Activated CD4-positive, alpha-beta T cell treated with anti-CD3 and anti-CD28 coated beads, Interleukin-2, amount 10 ng/mL, durations not matched to agents 24 days and 14 days (primary cell): ENCODE data around the gene PIK3C2G. TPM values are rescaled to one million over a fixed set of nuclear protein-coding genes. Genes with fewer than 3 reads are reported as not detected.

Experiments used
- DNase-seq: peaks from one replicate; pipeline ENCODE4 v3.0.0; 2022
- H3K27ac Mint-ChIP-seq: one replicate; pipeline ENCODE4 v1.8.0; 2022; ENCODE audit warnings: mild to moderate bottlenecking, mixed read lengths
- H3K27me3 Mint-ChIP-seq: one replicate; pipeline ENCODE4 v1.8.0; 2022; ENCODE audit warnings: mixed read lengths
- H3K36me3 Mint-ChIP-seq: one replicate; pipeline ENCODE4 v1.8.0; 2022; ENCODE audit warnings: low read depth, mild to moderate bottlenecking, mixed read lengths
- H3K4me1 Mint-ChIP-seq: one replicate; pipeline ENCODE4 v1.8.0; 2021; ENCODE audit warnings: mixed read lengths
- H3K4me3 Mint-ChIP-seq: one replicate; pipeline ENCODE4 v1.8.0; 2022; ENCODE audit warnings: mild to moderate bottlenecking, moderate library complexity, mixed read lengths
- H3K9me3 Mint-ChIP-seq: one replicate; pipeline ENCODE4 v1.8.0; 2021; ENCODE audit warnings: mixed read lengths
- intact Hi-C: fragments of 100-400 bp; cut with micrococcal nuclease; formaldehyde crosslinking; loops from one replicate; pipeline ENCODE4 v1.15.1; 2023
- total RNA-seq: library from RNA; stranded (reverse); gene quantifications from 2 replicates; pipeline ENCODE4 v1.2.3, GENCODE V29; 2022

The PIK3C2G gene
- total RNA-seq, 1 donor from 2014 or later = not detected

DNA sequence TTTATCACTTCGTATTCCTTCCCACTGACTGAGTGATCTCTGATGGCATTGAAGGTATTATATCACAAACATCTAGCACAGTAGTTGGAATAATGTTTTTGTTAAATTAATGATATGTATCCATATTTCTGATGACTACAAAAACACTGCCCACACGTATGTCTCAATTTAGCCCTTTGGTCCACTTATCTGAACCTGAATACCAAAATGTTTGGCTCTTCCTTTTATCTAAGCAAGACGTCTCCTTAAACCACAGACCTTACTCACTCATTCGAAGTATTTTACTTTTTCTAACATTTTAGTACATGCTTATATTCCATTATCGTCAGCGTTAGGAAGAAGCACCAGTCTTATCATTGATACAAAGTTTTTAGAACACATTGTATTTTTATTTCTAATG, 126.4 kb downstream of the PIK3C2G start:
- no peak overlapping the region for H3K4me3 Mint-ChIP-seq
- H3K9me3 Mint-ChIP-seq = peaks cover 25% of the 10 kb centered on the region
- no peak for DNase-seq
- intact Hi-C loops = no loop called here
- no peaks in the 10 kb centered on the region for H3K4me1 Mint-ChIP-seq
- no peaks in the 10 kb centered on the region for H3K27me3 Mint-ChIP-seq
- H3K36me3 Mint-ChIP-seq = no peaks in the 10 kb centered on the region
- no peak overlapping the region for H3K27ac Mint-ChIP-seq

DNA sequence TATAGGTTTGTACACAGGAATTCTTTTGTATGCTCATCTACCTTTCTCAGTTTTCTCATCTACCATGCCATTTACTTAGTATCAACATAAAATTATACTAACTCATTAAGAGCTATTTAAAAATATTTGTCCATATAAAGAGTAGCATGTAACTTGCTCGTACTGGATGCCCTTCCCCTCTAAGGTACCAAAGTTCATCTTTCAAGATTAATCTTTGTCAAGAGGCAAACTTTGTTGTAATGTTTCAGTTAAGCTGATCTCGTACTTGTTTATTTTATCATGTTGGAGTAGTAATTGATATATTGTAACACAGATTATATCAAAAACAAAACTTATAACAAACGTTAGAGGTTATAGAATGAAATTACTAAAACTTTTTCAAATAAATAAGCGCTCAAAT, 128.5 kb downstream of the PIK3C2G start:
- no peak for DNase-seq
- no peaks in the 10 kb centered on the region for H3K36me3 Mint-ChIP-seq
- H3K27ac Mint-ChIP-seq = no peak overlapping the region
- H3K27me3 Mint-ChIP-seq = no peaks in the 10 kb centered on the region
- H3K9me3 Mint-ChIP-seq = peaks cover 25% of the 10 kb centered on the region
- no peaks in the 10 kb centered on the region for H3K4me1 Mint-ChIP-seq
- intact Hi-C loops = no loop called here
- no peak overlapping the region for H3K4me3 Mint-ChIP-seq

DNA sequence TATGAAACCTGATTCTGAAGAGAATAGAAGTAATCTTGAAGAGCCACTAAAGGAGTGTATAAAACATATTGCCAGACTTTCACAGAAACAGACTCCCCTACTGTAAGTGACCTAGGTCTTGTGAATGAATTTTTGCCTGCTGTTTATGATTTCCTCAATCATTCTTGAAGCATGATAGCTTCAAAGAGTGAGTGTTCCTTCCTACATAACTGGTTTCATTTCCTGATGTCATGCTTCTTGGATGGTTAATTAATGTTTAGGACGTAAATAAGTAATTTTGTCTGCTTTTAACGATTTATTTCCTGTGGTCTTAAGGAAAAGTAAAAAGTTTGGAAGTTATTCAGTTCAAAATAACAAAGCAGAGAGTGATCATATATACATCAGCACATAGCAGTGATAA, 129.8 kb downstream of the PIK3C2G start:
- no peak for DNase-seq
- no peaks in the 10 kb centered on the region for H3K4me1 Mint-ChIP-seq
- H3K4me3 Mint-ChIP-seq = no peak overlapping the region
- H3K9me3 Mint-ChIP-seq = peaks cover 17% of the 10 kb centered on the region
- intact Hi-C loops = no loop called here
- H3K27ac Mint-ChIP-seq = no peak overlapping the region
- H3K36me3 Mint-ChIP-seq = no peaks in the 10 kb centered on the region
- no peaks in the 10 kb centered on the region for H3K27me3 Mint-ChIP-seq

DNA sequence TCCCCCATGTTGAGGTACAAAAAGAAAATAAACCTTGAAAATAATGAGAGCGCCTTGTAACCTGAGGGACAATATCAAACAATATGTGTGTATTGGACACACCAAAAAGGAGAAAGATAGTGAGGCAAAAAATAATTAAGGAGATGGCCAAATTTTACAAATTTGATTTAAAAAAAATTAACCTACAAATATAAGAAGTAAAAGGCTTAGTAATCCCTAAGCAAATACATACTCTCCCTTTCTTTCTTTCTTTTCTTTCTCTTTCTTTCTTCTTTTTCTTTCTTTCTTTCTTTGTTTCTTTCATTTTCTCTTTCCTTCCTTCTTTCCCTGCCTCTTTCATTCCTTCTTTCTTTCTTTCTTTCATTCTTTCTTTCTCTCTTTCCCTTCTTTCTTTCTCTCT, 133.4 kb downstream of the PIK3C2G start:
- intact Hi-C loops = no loop called here
- no peak overlapping the region for H3K27ac Mint-ChIP-seq
- no peaks in the 10 kb centered on the region for H3K36me3 Mint-ChIP-seq
- H3K4me3 Mint-ChIP-seq = no peak overlapping the region
- no peaks in the 10 kb centered on the region for H3K4me1 Mint-ChIP-seq
- no peak for DNase-seq
- no peaks in the 10 kb centered on the region for H3K9me3 Mint-ChIP-seq
- H3K27me3 Mint-ChIP-seq = no peaks in the 10 kb centered on the region

DNA sequence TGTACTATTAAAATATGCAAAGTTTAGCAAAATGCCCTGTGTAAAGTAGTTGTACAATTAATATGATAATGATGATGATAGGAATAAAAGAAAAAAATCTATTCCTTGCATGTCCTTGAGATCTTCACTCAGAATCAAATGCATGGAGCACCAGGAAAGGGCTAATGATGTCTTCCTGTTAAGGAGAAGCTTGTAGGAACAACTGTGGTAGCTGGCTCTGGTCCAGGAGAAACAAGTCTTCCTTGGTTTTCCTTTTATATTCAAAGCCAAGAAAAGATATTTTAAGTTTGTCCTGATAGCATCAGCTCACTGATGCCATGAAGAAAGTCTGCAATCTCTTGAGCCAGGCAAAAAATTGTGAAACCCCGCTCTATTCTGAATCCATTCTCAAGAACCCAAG, 138.9 kb downstream of the PIK3C2G start:
- no peak overlapping the region for H3K27ac Mint-ChIP-seq
- no peaks in the 10 kb centered on the region for H3K4me1 Mint-ChIP-seq
- no peak overlapping the region for H3K4me3 Mint-ChIP-seq
- no peaks in the 10 kb centered on the region for H3K27me3 Mint-ChIP-seq
- intact Hi-C loops = no loop called here
- DNase-seq = no peak
- no peaks in the 10 kb centered on the region for H3K9me3 Mint-ChIP-seq
- no peaks in the 10 kb centered on the region for H3K36me3 Mint-ChIP-seq

DNA sequence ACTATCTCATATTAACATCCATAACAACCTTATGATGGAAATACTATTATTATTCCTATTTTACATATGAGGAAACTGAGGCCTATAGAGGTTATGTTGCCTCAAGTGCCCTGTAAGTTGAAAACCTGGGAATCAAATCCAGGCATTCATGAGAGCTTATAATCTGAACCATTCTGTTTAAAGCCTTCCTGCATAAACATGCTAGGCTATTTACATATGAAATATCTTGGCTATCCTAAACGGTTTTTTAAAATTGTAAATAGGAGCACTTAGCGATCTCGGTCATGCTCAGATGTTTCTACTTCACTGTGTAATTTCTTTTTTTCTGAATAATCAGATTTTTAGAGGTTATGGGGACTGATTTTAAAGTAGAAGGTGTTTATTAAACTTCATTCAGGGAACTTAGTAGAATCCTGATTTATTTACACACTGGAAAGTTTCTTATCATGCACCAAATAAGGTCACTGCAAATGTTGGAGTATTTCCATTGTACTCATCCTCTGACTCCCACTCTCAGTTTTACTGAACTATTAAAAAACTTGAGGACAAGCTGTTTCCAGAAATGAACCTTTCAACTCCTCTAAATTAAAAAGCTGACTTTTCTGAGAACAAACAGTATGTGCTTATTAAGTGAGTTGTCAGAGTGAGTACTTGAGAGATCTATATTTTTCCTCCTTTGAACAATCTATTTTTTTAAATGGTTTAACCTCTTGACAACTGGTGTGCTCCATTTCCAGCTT, 141.7 kb downstream of the PIK3C2G start:
- no peak for DNase-seq
- no peaks in the 10 kb centered on the region for H3K27me3 Mint-ChIP-seq
- H3K9me3 Mint-ChIP-seq = no peaks in the 10 kb centered on the region
- no peak overlapping the region for H3K4me3 Mint-ChIP-seq
- no peaks in the 10 kb centered on the region for H3K36me3 Mint-ChIP-seq
- no peak overlapping the region for H3K27ac Mint-ChIP-seq
- no peaks in the 10 kb centered on the region for H3K4me1 Mint-ChIP-seq
- intact Hi-C loops = no loop called here

DNA sequence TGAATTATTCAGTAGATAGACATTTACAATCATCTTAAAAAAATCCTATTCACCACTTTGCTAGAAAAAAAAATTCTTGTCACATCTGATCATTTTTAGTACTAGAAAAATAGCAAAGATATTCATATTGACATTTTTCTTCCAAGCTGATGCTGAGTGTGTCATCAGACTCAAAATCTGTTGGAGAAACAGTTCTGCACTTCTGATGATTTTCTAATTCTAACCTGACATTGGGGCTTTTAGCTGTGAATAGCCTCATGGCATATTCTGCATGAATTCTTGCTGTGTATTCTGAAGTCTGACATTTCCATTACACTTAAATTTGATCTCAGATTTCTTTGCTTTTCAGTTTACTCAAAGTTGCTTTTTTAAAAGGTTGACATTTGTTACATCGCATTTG, 150.1 kb downstream of the PIK3C2G start:
- intact Hi-C loops = no loop called here
- Mint-ChIP-seq H3K36me3 (no peaks in the 10 kb centered on the region), H3K9me3 (peaks cover 4% of the 10 kb centered on the region), H3K27ac (no peak overlapping the region), H3K4me1 (no peaks in the 10 kb centered on the region), H3K27me3 (no peaks in the 10 kb centered on the region), H3K4me3 (no peak overlapping the region)
- no peak for DNase-seq

DNA sequence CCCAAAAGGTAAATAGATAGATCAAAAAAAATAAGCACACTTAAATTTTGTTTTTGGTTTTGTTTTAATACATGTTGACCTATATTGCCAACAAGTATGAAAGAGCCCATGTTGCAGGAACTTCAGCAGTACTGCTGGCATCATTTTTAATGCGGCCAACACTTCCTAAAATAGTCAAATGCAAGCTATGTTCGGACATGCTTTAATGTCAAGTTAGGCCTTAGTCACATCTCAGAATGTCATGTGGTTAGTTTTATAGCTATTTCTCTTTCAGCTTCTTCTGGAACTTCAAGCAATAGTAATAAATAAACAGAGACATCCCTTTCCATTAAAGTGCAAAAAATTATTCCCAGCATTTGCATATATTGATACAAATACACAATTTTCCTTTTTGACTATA, 153.4 kb downstream of the PIK3C2G start:
- no peak overlapping the region for H3K27ac Mint-ChIP-seq
- H3K36me3 Mint-ChIP-seq = no peaks in the 10 kb centered on the region
- no peaks in the 10 kb centered on the region for H3K4me1 Mint-ChIP-seq
- intact Hi-C loops = no loop called here
- H3K27me3 Mint-ChIP-seq = no peaks in the 10 kb centered on the region
- H3K9me3 Mint-ChIP-seq = peaks cover 8% of the 10 kb centered on the region
- DNase-seq = no peak
- no peak overlapping the region for H3K4me3 Mint-ChIP-seq

DNA sequence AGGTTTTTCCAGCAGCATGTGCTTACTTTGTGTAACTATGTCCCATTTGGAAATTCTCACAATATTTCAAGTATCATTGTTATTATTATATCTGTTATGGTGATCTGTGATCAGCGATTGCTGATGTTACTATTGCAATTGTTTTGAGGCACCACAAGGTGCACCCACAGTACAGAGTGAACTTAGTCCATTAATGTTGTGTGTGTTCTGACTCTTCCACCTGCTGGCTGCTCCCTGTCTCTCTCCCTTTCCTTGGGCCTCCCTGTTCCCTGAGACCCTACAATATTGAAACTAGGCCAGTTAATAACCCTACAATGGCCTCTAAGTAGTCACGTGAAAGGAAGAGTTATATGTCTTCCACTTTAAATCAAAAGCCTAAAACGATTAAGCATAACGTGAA, 153.9 kb downstream of the PIK3C2G start:
- H3K27ac Mint-ChIP-seq = no peak overlapping the region
- H3K27me3 Mint-ChIP-seq = no peaks in the 10 kb centered on the region
- intact Hi-C loops = no loop called here
- H3K4me1 Mint-ChIP-seq = no peaks in the 10 kb centered on the region
- H3K4me3 Mint-ChIP-seq = no peak overlapping the region
- peaks cover 8% of the 10 kb centered on the region for H3K9me3 Mint-ChIP-seq
- no peaks in the 10 kb centered on the region for H3K36me3 Mint-ChIP-seq
- no peak for DNase-seq

DNA sequence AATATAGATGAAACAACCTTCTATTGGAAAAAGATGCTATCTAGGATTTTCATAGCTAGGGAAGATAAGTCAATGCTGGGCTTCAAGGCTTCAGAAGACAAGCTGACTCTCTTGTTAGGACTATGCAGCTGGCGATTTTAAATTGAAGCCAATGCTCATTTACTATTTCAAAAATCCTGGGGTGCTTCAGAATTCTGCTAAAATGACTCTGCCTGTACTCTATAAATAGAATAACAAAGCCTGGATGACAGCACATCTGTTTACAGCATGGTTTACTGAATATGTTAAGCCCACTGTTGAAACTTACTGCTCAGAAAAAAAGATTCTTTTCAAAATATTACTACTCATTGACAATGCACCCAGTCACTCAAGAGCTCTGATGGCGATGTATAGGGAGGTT, 155.1 kb downstream of the PIK3C2G start:
- H3K27me3 Mint-ChIP-seq = no peaks in the 10 kb centered on the region
- no peaks in the 10 kb centered on the region for H3K36me3 Mint-ChIP-seq
- no peak overlapping the region for H3K27ac Mint-ChIP-seq
- peaks cover 8% of the 10 kb centered on the region for H3K9me3 Mint-ChIP-seq
- no peaks in the 10 kb centered on the region for H3K4me1 Mint-ChIP-seq
- no peak for DNase-seq
- no peak overlapping the region for H3K4me3 Mint-ChIP-seq
- intact Hi-C loops = no loop called here

DNA sequence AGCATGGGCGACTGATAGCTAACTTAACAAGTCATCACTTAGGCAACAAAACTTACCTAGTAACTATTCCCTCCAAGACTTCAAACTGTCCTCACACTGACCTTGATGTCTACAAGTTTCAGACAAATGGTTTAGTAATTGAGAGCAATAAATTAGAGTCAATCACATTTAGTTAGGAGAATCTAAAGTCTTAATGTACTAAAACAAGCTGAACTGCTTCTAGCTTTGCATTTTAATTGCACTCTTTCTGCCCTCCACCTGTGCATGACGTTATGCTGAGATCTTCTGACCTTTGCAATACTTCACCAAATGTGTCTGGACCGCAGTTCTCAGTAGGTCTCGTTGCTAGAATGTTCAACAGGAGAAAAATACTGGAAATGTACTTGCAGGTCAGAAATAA, 158.0 kb downstream of the PIK3C2G start:
- Mint-ChIP-seq H3K27ac (no peak overlapping the region), H3K36me3 (no peaks in the 10 kb centered on the region), H3K4me3 (no peak overlapping the region), H3K27me3 (no peaks in the 10 kb centered on the region), H3K9me3 (peaks cover 8% of the 10 kb centered on the region), H3K4me1 (no peaks in the 10 kb centered on the region)
- intact Hi-C loops = no loop called here
- no peak for DNase-seq

DNA sequence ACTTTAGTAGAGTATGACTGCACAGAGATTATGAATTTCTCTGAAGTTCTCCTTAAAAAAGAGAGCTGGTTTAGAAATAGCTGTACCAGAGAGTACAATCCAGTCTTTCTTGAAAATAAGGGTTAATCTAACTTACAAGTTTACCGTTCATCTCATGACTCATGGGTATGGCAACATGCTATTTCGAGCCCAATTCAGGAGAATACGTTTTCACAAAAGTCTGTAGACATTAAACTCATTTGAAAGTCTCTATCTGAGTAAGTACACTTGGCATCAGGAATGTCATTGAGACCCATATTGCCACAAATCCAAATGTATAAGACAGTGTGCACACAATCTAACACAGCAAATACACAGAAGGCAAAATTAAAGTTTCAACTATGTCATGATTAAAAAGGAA, 160.5 kb downstream of the PIK3C2G start:
- Mint-ChIP-seq H3K4me1 (no peaks in the 10 kb centered on the region), H3K27ac (no peak overlapping the region), H3K4me3 (no peak overlapping the region), H3K36me3 (no peaks in the 10 kb centered on the region), H3K9me3 (peaks cover 5% of the 10 kb centered on the region), H3K27me3 (no peaks in the 10 kb centered on the region)
- no peak for DNase-seq
- intact Hi-C loops = no loop called here

DNA sequence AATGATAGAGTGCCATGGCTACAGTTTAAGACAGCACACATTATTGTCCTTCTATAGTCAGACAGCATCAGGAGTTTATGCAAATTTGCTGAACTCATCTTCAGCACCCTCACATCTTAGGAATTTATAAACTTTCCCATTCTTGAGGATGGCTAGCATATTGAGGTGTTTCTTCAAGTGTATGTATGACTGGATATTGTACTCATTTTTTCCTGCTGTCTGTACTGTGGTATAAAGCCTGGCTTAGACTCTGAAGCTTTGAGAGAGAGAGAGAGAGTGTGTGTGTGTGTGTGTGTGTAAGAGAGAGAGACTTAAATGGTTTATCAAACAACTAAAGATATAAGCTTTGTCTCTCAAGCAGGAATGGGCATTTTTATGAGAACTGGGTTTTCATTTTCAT, 161.6 kb downstream of the PIK3C2G start:
- no peak for DNase-seq
- Mint-ChIP-seq H3K4me3 (no peak overlapping the region), H3K9me3 (peaks cover 4% of the 10 kb centered on the region), H3K4me1 (no peaks in the 10 kb centered on the region), H3K27me3 (no peaks in the 10 kb centered on the region), H3K27ac (no peak overlapping the region), H3K36me3 (no peaks in the 10 kb centered on the region)
- intact Hi-C loops = no loop called here

DNA sequence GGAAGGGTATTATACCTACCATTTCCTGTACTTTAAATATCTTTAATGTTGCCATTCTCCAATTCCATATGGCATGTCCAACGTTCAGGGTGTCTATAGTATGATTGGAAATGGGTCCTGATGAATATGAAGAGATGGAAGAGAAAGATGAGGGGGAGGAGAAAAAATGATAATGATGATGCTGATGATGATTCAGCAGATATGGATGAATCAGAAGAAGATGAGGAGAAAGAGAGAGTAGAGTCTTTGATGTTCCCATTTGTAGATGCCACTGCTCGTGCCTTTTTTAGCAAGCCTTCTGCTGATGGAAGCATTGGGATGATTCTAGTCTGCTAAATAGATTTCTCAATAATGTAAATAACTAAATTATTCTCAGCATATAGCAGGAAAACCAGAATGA, 163.5 kb downstream of the PIK3C2G start:
- Mint-ChIP-seq H3K27ac (no peak overlapping the region), H3K9me3 (peaks cover 4% of the 10 kb centered on the region), H3K36me3 (no peaks in the 10 kb centered on the region), H3K4me3 (no peak overlapping the region), H3K4me1 (no peaks in the 10 kb centered on the region), H3K27me3 (no peaks in the 10 kb centered on the region)
- intact Hi-C loops = no loop called here
- no peak for DNase-seq

DNA sequence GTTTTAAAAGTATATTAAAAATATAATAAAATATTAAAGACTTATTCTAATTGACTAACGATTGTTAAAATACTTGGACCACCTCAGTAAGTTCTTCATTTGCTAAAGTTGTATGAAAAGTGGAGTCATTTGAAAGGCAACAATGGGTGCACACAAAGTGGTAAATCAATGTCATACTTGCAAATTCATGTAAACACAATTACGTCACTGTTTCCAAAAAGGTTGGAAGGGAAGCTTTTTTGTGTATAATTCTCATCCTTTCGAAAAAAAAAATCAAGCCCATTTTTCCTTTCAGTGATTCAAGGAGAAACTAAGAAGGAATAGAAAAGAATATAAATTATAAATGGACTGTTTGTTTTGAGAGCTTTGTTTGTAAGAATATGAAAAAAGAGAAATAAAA, 166.2 kb downstream of the PIK3C2G start:
- H3K9me3 Mint-ChIP-seq = peaks cover 4% of the 10 kb centered on the region
- no peaks in the 10 kb centered on the region for H3K36me3 Mint-ChIP-seq
- intact Hi-C loops = no loop called here
- no peaks in the 10 kb centered on the region for H3K4me1 Mint-ChIP-seq
- no peak overlapping the region for H3K27ac Mint-ChIP-seq
- no peak for DNase-seq
- no peaks in the 10 kb centered on the region for H3K27me3 Mint-ChIP-seq
- H3K4me3 Mint-ChIP-seq = no peak overlapping the region
